HEK293 (cell line): ENCODE measurements around the gene GPR160.

Experiments used
- BCL11B ChIP-seq: fragments of 450-650 bp; formaldehyde crosslinking; IDR thresholded peaks from 2 replicates; pipeline ENCODE4 v1.5.1; 2016; ENCODE audit warnings: low read depth, missing biosample characterization, missing genetic modification characterization
- GLI4 ChIP-seq: fragments of 450-650 bp; formaldehyde crosslinking; IDR thresholded peaks from 2 replicates; pipeline ENCODE4 v1.5.1; 2016; ENCODE audit warnings: missing biosample characterization, missing genetic modification characterization
- MEIS1 ChIP-seq: sonication (generic); formaldehyde crosslinking; IDR thresholded peaks from 2 replicates; pipeline ENCODE4 v1.8.1; 2022; ENCODE audit warnings: missing genetic modification reagents, mild to moderate bottlenecking, borderline replicate concordance
- OSR2 ChIP-seq: fragments of 450-650 bp; formaldehyde crosslinking; IDR thresholded peaks from 2 replicates; pipeline ENCODE4 v1.5.1; 2016; ENCODE audit warnings: missing biosample characterization, missing genetic modification characterization
- RBAK ChIP-seq: fragments of 450-650 bp; formaldehyde crosslinking; IDR thresholded peaks from 2 replicates; pipeline ENCODE4 v1.5.1; 2016; ENCODE audit warnings: missing biosample characterization, missing genetic modification characterization
- TRIM28 ChIP-seq: IDR thresholded peaks from 2 replicates; pipeline ENCODE4 v1.6.1; 2011; ENCODE audit warnings: low read length, control low read depth, borderline replicate concordance
- ZBTB7A ChIP-seq: fragments of 450-650 bp; formaldehyde crosslinking; IDR thresholded peaks from 2 replicates; pipeline ENCODE4 v1.5.1; 2016; ENCODE audit warnings: low read depth, missing biosample characterization, missing genetic modification characterization
- ZFP3 ChIP-seq: fragments of 450-650 bp; formaldehyde crosslinking; IDR thresholded peaks from 2 replicates; pipeline ENCODE4 v1.5.1; 2016; ENCODE audit warnings: low read depth, missing biosample characterization, missing genetic modification characterization
- ZFP41 ChIP-seq: fragments of 450-650 bp; formaldehyde crosslinking; IDR thresholded peaks from 2 replicates; pipeline ENCODE4 v1.5.1; 2016; ENCODE audit warnings: missing biosample characterization, missing genetic modification characterization, borderline replicate concordance
- ZIC2 ChIP-seq: fragments of 450-650 bp; formaldehyde crosslinking; IDR thresholded peaks from 2 replicates; pipeline ENCODE4 v1.5.1; 2016; ENCODE audit warnings: missing biosample characterization, missing genetic modification characterization
- ZNF114 ChIP-seq: fragments of 450-650 bp; formaldehyde crosslinking; IDR thresholded peaks from 2 replicates; pipeline ENCODE4 v1.5.0; 2017; ENCODE audit warnings: missing biosample characterization, missing genetic modification characterization
- ZNF133 ChIP-seq: fragments of 450-650 bp; formaldehyde crosslinking; IDR thresholded peaks from 2 replicates; pipeline ENCODE4 v1.5.1; 2016; ENCODE audit warnings: missing biosample characterization, missing genetic modification characterization
- ZNF155 ChIP-seq: fragments of 450-650 bp; formaldehyde crosslinking; IDR thresholded peaks from 2 replicates; pipeline ENCODE4 v1.5.1; 2016; ENCODE audit warnings: missing biosample characterization, missing genetic modification characterization
- ZNF157 ChIP-seq: fragments of 450-650 bp; formaldehyde crosslinking; IDR thresholded peaks from 2 replicates; pipeline ENCODE4 v1.5.1; 2016; ENCODE audit warnings: missing biosample characterization, missing genetic modification characterization
- ZNF184 ChIP-seq: fragments of 450-650 bp; IDR thresholded peaks from 2 replicates; pipeline ENCODE4 v1.5.1; 2018; ENCODE audit warnings: missing biosample characterization, mild to moderate bottlenecking, missing genetic modification characterization
- ZNF202 ChIP-seq: fragments of 450-650 bp; formaldehyde crosslinking; IDR thresholded peaks from 2 replicates; pipeline ENCODE4 v1.5.1; 2016; ENCODE audit warnings: missing biosample characterization, missing genetic modification characterization, borderline replicate concordance
- ZNF211 ChIP-seq: fragments of 450-650 bp; formaldehyde crosslinking; IDR thresholded peaks from 2 replicates; pipeline ENCODE4 v1.5.1; 2016; ENCODE audit warnings: low read depth, missing biosample characterization, missing genetic modification characterization
- ZNF223 ChIP-seq: fragments of 450-650 bp; formaldehyde crosslinking; IDR thresholded peaks from 2 replicates; pipeline ENCODE4 v1.5.1; 2016; ENCODE audit warnings: missing biosample characterization, missing genetic modification characterization
- ZNF23 ChIP-seq: fragments of 450-650 bp; formaldehyde crosslinking; IDR thresholded peaks from 2 replicates; pipeline ENCODE4 v1.5.1; 2016; ENCODE audit warnings: missing biosample characterization, missing genetic modification characterization, borderline replicate concordance
- ZNF24 ChIP-seq: fragments of 450-650 bp; formaldehyde crosslinking; IDR thresholded peaks from 2 replicates; pipeline ENCODE4 v1.5.1; 2016; ENCODE audit warnings: missing biosample characterization, missing genetic modification characterization
- ZNF248 ChIP-seq: fragments of 450-650 bp; formaldehyde crosslinking; IDR thresholded peaks from 2 replicates; pipeline ENCODE4 v1.5.1; 2017; ENCODE audit warnings: missing biosample characterization, missing genetic modification characterization
- ZNF366 ChIP-seq: fragments of 450-650 bp; formaldehyde crosslinking; conservative IDR thresholded peaks from 2 replicates; pipeline ENCODE4 v1.5.1; 2016; ENCODE audit warnings: missing biosample characterization, missing genetic modification characterization
- ZNF391 ChIP-seq: fragments of 450-650 bp; formaldehyde crosslinking; IDR thresholded peaks from 2 replicates; pipeline ENCODE4 v1.5.1; 2016; ENCODE audit warnings: low read depth, missing biosample characterization, missing genetic modification characterization, borderline replicate concordance
- ZNF404 ChIP-seq: fragments of 450-650 bp; formaldehyde crosslinking; IDR thresholded peaks from 2 replicates; pipeline ENCODE4 v1.5.1; 2017; ENCODE audit warnings: missing biosample characterization, missing genetic modification characterization
- ZNF416 ChIP-seq: fragments of 450-650 bp; formaldehyde crosslinking; IDR thresholded peaks from 2 replicates; pipeline ENCODE4 v1.5.1; 2016; ENCODE audit warnings: missing biosample characterization, missing genetic modification characterization
- ZNF530 ChIP-seq: fragments of 450-650 bp; formaldehyde crosslinking; IDR thresholded peaks from 2 replicates; pipeline ENCODE4 v1.5.1; 2016; ENCODE audit warnings: low read depth, missing biosample characterization, missing genetic modification characterization
- ZNF544 ChIP-seq: fragments of 450-650 bp; formaldehyde crosslinking; IDR thresholded peaks from 2 replicates; pipeline ENCODE4 v1.5.0; 2017; ENCODE audit warnings: missing biosample characterization, missing genetic modification characterization
- ZNF549 ChIP-seq: fragments of 450-650 bp; IDR thresholded peaks from 2 replicates; pipeline ENCODE4 v1.5.1; 2018; ENCODE audit warnings: missing biosample characterization, missing genetic modification characterization, mild to moderate bottlenecking, inconsistent platforms, moderate library complexity
- ZNF558 ChIP-seq: fragments of 450-650 bp; formaldehyde crosslinking; IDR thresholded peaks from 2 replicates; pipeline ENCODE4 v1.5.1; 2016; ENCODE audit warnings: missing biosample characterization, missing genetic modification characterization
- ZNF560 ChIP-seq: fragments of 450-650 bp; formaldehyde crosslinking; IDR thresholded peaks from 2 replicates; pipeline ENCODE4 v1.5.1; 2017; ENCODE audit warnings: missing biosample characterization, missing genetic modification characterization, borderline replicate concordance
- ZNF600 ChIP-seq: fragments of 450-650 bp; formaldehyde crosslinking; IDR thresholded peaks from 2 replicates; pipeline ENCODE4 v1.5.1; 2016; ENCODE audit warnings: missing biosample characterization, missing genetic modification characterization
- ZNF610 ChIP-seq: fragments of 450-650 bp; formaldehyde crosslinking; IDR thresholded peaks from 2 replicates; pipeline ENCODE4 v1.5.1; 2016; ENCODE audit warnings: missing biosample characterization, missing genetic modification characterization, borderline replicate concordance
- ZNF621 ChIP-seq: fragments of 450-650 bp; formaldehyde crosslinking; IDR thresholded peaks from 2 replicates; pipeline ENCODE4 v1.5.1; 2017; ENCODE audit warnings: missing biosample characterization, missing genetic modification characterization
- ZNF623 ChIP-seq: fragments of 450-650 bp; formaldehyde crosslinking; IDR thresholded peaks from 2 replicates; pipeline ENCODE4 v1.5.1; 2016; ENCODE audit warnings: missing biosample characterization, missing genetic modification characterization
- ZNF626 ChIP-seq: fragments of 450-650 bp; sonication (Bioruptor Pico); formaldehyde crosslinking; IDR thresholded peaks from 2 replicates; pipeline ENCODE4 v1.5.1; 2018; ENCODE audit warnings: missing biosample characterization, missing genetic modification characterization, inconsistent platforms
- ZNF654 ChIP-seq: fragments of 450-650 bp; formaldehyde crosslinking; IDR thresholded peaks from 2 replicates; pipeline ENCODE4 v1.5.1; 2016; ENCODE audit warnings: low read depth, missing biosample characterization, missing genetic modification characterization
- ZNF747 ChIP-seq: fragments of 450-650 bp; formaldehyde crosslinking; IDR thresholded peaks from 2 replicates; pipeline ENCODE4 v1.5.1; 2016; ENCODE audit warnings: missing biosample characterization, missing genetic modification characterization
- ZNF837 ChIP-seq: fragments of 450-650 bp; formaldehyde crosslinking; IDR thresholded peaks from 2 replicates; pipeline ENCODE4 v1.5.1; 2016; ENCODE audit warnings: missing biosample characterization, missing genetic modification characterization
- ZSCAN23 ChIP-seq: fragments of 450-650 bp; formaldehyde crosslinking; IDR thresholded peaks from 2 replicates; pipeline ENCODE4 v1.5.1; 2016; ENCODE audit warnings: missing biosample characterization, missing genetic modification characterization
- TF ChIP-seq, protein P1 (sequence below): fragments of 450-650 bp; formaldehyde crosslinking; IDR thresholded peaks from 2 replicates; pipeline ENCODE4 v1.5.1; 2017; ENCODE audit warnings: missing biosample characterization, missing genetic modification characterization
- TF ChIP-seq, protein P2 (sequence below): fragments of 450-650 bp; formaldehyde crosslinking; IDR thresholded peaks from 2 replicates; pipeline ENCODE4 v1.5.1; 2016; ENCODE audit warnings: missing biosample characterization, missing genetic modification characterization

Gene GPR160

DNA sequence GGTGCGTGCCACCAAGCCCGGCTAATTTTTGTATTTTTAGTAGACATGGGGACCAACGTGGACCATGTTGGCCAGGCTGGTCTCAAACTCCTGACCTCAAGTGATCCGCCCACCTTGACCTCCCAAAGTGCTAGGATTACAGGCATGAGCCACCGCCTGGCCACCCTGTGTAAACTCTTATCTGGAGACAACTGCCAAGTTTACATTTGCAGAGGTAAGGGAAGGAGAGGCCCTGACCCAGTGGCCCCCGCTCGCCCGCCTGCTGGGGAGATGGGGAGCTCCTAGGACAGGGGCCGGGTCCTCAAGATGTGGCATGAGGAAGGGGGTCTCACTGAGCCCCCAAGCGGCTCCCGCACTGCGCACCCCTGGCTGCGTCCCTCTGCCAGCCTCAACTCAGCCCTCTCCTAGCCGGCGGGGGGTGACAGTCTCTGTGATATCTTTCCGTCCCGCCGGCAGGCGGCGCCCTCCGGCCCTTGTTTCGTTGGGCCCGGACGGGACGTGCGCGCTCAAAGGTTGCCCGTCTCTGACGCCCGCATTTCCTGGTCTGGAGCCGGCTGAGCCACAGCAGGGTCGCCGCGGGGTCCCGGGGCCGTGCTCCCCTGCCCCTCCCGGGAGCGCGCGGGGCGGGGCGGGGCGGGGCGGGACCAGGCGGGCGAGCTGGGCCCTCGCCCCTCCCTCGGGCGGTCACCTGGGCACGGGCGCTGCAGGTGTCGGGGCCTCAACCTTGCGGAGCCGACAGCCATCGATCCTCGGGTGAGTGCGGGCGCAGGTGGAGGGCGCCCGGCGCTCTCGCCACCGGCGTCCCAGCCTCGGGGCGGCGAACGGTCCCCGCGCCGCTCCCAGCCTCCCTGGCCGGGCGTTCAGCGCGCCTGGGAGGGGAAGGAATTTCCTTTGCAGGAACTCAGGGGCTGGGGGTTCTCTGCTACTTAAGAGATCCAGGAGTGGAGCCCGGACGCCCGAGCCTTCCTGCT is at the start of gene GPR160 (continued):
- TF ChIP-seq ZNF155 (tag by site-specific recombination), result no peak
- 0 out of 2 replicates have a peak, but pooled peaks have one; percentile 6 for TF ChIP-seq ZNF600
- TF ChIP-seq ZNF202 (tag by site-specific recombination), result no peak
- TF ChIP-seq GLI4, result no peak
- no peak for TF ChIP-seq ZNF133 (tag by site-specific recombination)
- TF ChIP-seq, protein P1, sequence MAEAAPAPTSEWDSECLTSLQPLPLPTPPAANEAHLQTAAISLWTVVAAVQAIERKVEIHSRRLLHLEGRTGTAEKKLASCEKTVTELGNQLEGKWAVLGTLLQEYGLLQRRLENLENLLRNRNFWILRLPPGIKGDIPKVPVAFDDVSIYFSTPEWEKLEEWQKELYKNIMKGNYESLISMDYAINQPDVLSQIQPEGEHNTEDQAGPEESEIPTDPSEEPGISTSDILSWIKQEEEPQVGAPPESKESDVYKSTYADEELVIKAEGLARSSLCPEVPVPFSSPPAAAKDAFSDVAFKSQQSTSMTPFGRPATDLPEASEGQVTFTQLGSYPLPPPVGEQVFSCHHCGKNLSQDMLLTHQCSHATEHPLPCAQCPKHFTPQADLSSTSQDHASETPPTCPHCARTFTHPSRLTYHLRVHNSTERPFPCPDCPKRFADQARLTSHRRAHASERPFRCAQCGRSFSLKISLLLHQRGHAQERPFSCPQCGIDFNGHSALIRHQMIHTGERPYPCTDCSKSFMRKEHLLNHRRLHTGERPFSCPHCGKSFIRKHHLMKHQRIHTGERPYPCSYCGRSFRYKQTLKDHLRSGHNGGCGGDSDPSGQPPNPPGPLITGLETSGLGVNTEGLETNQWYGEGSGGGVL (tag by site-specific recombination), result no peak
- no peak for TF ChIP-seq ZNF211
- TF ChIP-seq ZNF391 (tag by site-specific recombination), result no peak
- peak; percentile 48 for TF ChIP-seq ZNF654 (tag by site-specific recombination)
- no peak for TF ChIP-seq ZNF549 (tag by site-specific recombination)
- TF ChIP-seq ZNF404 (tag by site-specific recombination), result no peak
- no peak for TF ChIP-seq ZNF23 (tag by site-specific recombination)
- TF ChIP-seq MEIS1 (CRISPR knock-in tag), result no peak
- TF ChIP-seq ZIC2 (tag by site-specific recombination), result peak; percentile 81
- TF ChIP-seq ZSCAN23 (tag by site-specific recombination), result no peak
- TF ChIP-seq ZNF157, result no peak
- no peak for TF ChIP-seq ZNF114
- no peak for TF ChIP-seq OSR2
- TF ChIP-seq, protein P2, sequence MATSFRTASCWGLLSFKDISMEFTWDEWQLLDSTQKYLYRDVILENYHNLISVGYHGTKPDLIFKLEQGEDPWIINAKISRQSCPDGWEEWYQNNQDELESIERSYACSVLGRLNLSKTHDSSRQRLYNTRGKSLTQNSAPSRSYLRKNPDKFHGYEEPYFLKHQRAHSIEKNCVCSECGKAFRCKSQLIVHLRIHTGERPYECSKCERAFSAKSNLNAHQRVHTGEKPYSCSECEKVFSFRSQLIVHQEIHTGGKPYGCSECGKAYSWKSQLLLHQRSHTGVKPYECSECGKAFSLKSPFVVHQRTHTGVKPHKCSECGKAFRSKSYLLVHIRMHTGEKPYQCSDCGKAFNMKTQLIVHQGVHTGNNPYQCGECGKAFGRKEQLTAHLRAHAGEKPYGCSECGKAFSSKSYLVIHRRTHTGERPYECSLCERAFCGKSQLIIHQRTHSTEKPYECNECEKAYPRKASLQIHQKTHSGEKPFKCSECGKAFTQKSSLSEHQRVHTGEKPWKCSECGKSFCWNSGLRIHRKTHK (tag by site-specific recombination), result no peak
- TF ChIP-seq ZNF416 (tag by site-specific recombination), result no peak
- no peak for TF ChIP-seq ZNF223 (tag by site-specific recombination)
- no peak for TF ChIP-seq ZNF558
- no peak for TF ChIP-seq ZNF544 (tag by site-specific recombination)
- TF ChIP-seq ZNF184 (tag by site-specific recombination), result no peak
- TF ChIP-seq ZNF560, result no peak
- TF ChIP-seq ZNF24 (tag by site-specific recombination), result 0 out of 2 replicates have a peak, but pooled peaks have one; percentile 52
- no peak for TF ChIP-seq ZBTB7A (tag by site-specific recombination)
- TF ChIP-seq ZNF837, result no peak
- no peak for TF ChIP-seq ZNF747 (tag by site-specific recombination)
- TF ChIP-seq ZNF610 (tag by site-specific recombination), result no peak
- TF ChIP-seq ZFP3 (tag by site-specific recombination), result no peak
- no peak for TF ChIP-seq ZNF248 (tag by site-specific recombination)
- TF ChIP-seq TRIM28, result no peak
- no peak for TF ChIP-seq BCL11B (tag by site-specific recombination)
- no peak for TF ChIP-seq ZNF621 (tag by site-specific recombination)
- TF ChIP-seq ZNF366 (tag by site-specific recombination), result no peak
- no peak for TF ChIP-seq ZNF623 (tag by site-specific recombination)
- TF ChIP-seq ZNF626 (tag by site-specific recombination), result no peak
- no peak for TF ChIP-seq RBAK (tag by site-specific recombination)
- no peak for TF ChIP-seq ZFP41
- TF ChIP-seq ZNF530 (tag by site-specific recombination), result no peak
